HG02571 (cell line): Measurements from ENCODE around the gene SPATA13.

Experiments used
- ATAC-seq: cut with Tn5 transposase; IDR thresholded peaks from one replicate; pipeline ENCODE4 v1.9.1; 2021; ENCODE audit warnings: mild to moderate bottlenecking, moderate library complexity; ENCODE audit not compliant: unreplicated experiment

The SPATA13 gene

GRCh38 chr13:24220086-24220703 lies 59.7 kb downstream of the SPATA13 start:
- no peak for ATAC-seq

GRCh38 chr13:24221007-24221406 lies 60.5 kb downstream of the SPATA13 start:
- no peak for ATAC-seq

GRCh38 chr13:24222756-24223155 lies 62.2 kb downstream of the SPATA13 start:
- ATAC-seq, result no peak

GRCh38 chr13:24223341-24224231 lies 63.1 kb downstream of the SPATA13 start:
- ATAC-seq, result no peak

- ATAC-seq, result no peak
Measured at GRCh38 chr13:24224232-24224680, 63.7 kb downstream of the SPATA13 start.

GRCh38 chr13:24225062-24225461 lies 64.5 kb downstream of the SPATA13 start:
- no peak for ATAC-seq

GRCh38 chr13:24225930-24226329 lies 65.4 kb downstream of the SPATA13 start:
- ATAC-seq, result no peak

GRCh38 chr13:24226762-24227161 lies 66.2 kb downstream of the SPATA13 start:
- no peak for ATAC-seq

- no peak for ATAC-seq
Measured at GRCh38 chr13:24228852-24229458, 68.4 kb downstream of the SPATA13 start.

- no peak for ATAC-seq
Measured at GRCh38 chr13:24230428-24231072, 70.0 kb downstream of the SPATA13 start.

GRCh38 chr13:24231377-24231776 lies 70.9 kb downstream of the SPATA13 start:
- no peak for ATAC-seq

- ATAC-seq, result no peak
Measured at GRCh38 chr13:24232037-24232436, 71.5 kb downstream of the SPATA13 start.

- ATAC-seq, result no peak
Measured at GRCh38 chr13:24232474-24232873, 72.0 kb downstream of the SPATA13 start.

- no peak for ATAC-seq
Measured at GRCh38 chr13:24233351-24233901, 72.9 kb downstream of the SPATA13 start.

GRCh38 chr13:24234200-24234915 lies 73.8 kb downstream of the SPATA13 start:
- no peak for ATAC-seq

GRCh38 chr13:24237356-24237755 lies 76.8 kb downstream of the SPATA13 start:
- no peak for ATAC-seq

- no peak for ATAC-seq
Measured at GRCh38 chr13:24241336-24241735, 80.8 kb downstream of the SPATA13 start.

- no peak for ATAC-seq
Measured at GRCh38 chr13:24242100-24242499, 81.6 kb downstream of the SPATA13 start.

GRCh38 chr13:24243302-24243701 lies 82.8 kb downstream of the SPATA13 start:
- no peak for ATAC-seq

GRCh38 chr13:24244802-24245201 lies 84.3 kb downstream of the SPATA13 start:
- ATAC-seq, result no peak
